ENCODE results near the gene OR10G3.
A peak's percentile ranks its signal among the peaks of the same experiment; 100 is the strongest.
"Not testable (repeated sequence)": the region's sequence is repeated elsewhere in the genome, so short reads cannot be mapped to it uniquely, and the experiment has no call there.

The OR10G3 gene, protein sequence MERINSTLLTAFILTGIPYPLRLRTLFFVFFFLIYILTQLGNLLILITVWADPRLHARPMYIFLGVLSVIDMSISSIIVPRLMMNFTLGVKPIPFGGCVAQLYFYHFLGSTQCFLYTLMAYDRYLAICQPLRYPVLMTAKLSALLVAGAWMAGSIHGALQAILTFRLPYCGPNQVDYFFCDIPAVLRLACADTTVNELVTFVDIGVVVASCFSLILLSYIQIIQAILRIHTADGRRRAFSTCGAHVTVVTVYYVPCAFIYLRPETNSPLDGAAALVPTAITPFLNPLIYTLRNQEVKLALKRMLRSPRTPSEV

DNA sequence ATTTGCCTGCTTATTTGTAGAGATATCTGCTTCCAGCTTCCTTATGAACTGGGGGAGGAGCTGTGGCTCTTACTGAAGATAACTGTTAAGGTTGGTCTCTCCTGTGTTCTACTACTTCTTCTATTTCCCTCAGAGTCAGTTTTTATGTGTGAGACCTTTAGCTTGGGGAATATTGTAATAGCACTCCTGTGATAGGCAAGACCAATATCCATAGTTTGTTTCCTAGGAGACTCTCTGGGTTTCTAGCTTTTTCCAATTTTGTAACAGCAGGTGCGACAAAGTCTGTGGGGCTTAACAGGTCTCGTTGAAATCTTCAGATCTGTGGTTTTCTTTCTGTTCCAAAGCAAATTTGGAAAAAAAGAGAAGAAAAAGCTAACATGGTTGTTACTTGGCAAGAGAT lies at the start of gene OR10G3:
Gene OR10G3 (minus strand): TSS at position 101 of the 400 bp plus-strand sequence. CDS start 9,332 bp downstream, outside the sequence.
- no peak for DNase-seq

- no peak for DNase-seq
Measured at GRCh38 chr14:21626491-21627230, 46.8 kb upstream of the OR10G3 start.

GRCh38 chr14:21617614-21618013 lies 37.7 kb upstream of the OR10G3 start:
- DNase-seq: no peak

- no peak for DNase-seq
Measured at GRCh38 chr14:21614240-21614639, 34.4 kb upstream of the OR10G3 start.

- DNase-seq: no peak
Measured at GRCh38 chr14:21612324-21612723, 32.4 kb upstream of the OR10G3 start.

DNA sequence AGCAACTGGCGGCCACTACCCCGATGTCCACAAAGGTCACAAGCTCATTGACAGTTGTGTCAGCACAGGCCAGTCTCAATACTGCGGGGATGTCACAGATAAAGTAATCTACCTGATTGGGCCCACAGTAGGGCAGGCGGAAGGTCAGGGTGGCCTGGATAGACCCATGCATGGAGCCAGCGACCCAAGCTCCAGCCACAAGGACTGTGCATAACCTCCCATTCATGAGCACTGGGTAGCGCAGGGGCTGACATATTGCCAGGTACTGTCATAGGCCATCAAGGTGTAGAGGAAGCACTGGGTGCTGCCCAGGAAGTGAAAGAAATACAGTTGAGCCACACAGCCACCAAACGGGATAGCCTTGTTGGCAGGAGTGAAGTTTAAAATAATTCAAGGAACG lies 22.3 kb upstream of the OR10G3 start:
- DNase-seq: not testable (repeated sequence)

DNA sequence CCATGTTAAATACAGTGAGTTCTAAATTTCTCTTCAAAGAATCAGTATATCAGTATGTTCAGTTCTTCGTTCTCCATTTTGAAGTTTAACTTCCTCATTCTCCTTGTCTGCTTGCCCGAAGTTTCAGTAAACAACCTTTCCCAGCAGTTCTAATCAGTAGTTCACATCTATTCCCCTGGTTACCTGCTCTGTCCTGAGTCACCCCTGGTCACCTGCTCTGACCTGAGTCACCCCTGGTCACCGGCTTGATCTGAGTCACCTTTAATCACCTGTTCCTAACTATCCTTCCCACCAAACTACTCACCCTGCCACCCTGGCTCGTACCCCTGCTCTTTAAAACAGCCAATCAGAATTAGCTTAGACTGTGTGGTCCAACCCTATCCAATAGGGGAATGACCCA lies 9.4 kb upstream of the OR10G3 start:
- DNase-seq: no peak

GRCh38 chr14:21575661-21576060 lies 4.2 kb downstream of the OR10G3 start:
- DNase-seq: no peak

- DNase-seq: no peak
Measured at GRCh38 chr14:21572604-21573003, 7.3 kb downstream of the OR10G3 start.

DNA sequence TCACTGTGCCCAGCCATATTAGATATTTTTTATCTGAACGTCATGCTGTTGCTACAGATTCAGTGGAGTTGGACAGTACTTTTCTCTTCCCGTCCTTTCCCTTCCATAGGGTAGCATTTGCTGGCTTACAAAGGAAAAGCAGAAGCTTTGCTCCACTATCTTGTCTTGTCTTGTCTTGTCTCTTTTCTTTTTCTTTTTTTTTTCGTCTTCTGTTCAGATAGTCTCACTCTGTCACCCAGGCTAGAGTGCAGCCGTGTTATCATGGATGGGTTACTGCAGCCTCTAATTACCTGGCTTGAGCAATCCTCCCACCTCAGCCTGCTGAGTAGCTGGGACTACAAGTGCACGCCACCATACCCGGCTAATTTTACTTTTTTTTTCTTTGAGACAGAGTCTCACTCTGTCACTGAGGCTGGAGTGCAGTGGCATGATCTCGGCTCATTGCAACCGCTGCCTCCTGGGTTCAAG lies 21.1 kb downstream of the OR10G3 start:
- DNase-seq: no peak

- DNase-seq: peak; percentile 91
Measured at GRCh38 chr14:21557084-21557901, 22.6 kb downstream of the OR10G3 start.

GRCh38 chr14:21556378-21557083 lies 23.3 kb downstream of the OR10G3 start:
- DNase-seq: no peak

DNA sequence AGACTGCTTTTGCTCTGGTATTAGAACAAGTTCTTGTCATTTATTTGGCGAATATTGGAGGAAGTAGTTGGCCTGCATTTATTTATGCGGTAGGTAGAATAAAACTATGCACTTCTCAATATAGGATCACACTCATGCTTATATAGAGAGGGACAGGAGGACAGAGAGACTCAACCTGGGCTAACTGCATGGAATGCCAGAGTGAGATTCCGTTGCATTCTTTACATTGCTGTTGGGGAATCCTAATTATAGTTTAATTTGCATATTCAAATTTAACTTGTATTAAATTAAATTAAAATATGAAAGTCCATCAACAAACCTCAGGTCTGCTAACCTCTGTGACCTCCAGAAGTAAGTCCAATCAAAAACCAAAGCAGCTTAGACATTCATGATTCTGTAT lies 26.6 kb downstream of the OR10G3 start:
- DNase-seq: no peak

GRCh38 chr14:21544588-21544987 lies 35.3 kb downstream of the OR10G3 start:
- DNase-seq: not testable (repeated sequence)

- DNase-seq: no peak
Measured at GRCh38 chr14:21543963-21544362, 35.9 kb downstream of the OR10G3 start.

DNA sequence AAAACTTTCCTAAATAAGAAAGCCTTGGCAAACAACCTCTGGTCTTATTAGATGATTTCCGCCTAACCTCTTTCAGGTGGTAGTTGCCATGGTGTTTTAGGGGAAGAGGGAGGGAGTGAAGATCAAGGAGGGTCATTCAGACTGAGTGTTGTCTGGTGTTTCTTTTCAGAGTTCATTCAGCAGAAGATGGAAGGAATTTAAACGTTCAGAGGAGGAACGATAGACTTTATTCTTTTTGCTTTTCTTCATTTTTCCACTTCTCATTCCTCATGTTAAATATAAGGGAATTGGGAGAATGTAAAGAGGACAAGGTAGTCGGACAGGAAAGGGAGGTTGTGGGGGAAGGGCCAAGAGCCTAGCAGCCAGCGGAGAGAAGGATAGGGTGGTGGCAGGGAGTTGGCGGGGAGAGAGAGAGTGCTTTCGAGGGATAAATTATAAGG lies 36.3 kb downstream of the OR10G3 start:
- peak; percentile 2 for DNase-seq

DNA sequence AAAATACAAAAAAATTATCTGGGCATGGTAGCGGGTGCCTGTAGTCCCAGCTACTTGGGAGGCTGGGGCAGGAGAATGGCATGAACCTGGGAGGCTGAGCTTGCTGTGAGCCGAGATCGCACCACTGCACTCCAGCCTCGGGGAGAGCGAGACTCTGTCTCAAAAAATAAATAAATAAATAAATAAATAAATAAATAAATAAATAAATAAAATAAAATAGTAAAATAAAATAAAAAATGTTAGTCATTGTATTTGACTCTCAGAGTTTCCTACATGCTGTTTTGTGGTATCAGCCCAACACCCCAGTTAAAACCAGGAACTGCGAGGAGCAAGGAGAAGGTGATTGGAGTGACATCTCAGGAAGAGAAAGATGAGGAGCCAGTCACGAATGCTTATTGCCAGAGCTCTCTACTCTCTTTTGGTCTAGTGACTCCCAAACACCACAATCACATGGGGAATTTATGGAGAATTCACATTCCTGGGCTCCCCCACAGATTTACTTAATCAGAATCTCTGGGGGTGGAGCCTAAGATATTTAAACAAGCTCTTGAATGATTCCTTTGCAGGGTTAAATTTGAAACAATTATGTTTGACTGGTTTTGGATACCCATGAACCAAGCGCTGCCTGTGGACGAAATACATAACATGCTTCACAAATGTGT lies 38.3 kb downstream of the OR10G3 start:
- DNase-seq: no peak

GRCh38 chr14:21539189-21539940 lies 40.5 kb downstream of the OR10G3 start:
- no peak for DNase-seq

GRCh38 chr14:21537090-21537424 lies 42.8 kb downstream of the OR10G3 start:
- DNase-seq: no peak

DNA sequence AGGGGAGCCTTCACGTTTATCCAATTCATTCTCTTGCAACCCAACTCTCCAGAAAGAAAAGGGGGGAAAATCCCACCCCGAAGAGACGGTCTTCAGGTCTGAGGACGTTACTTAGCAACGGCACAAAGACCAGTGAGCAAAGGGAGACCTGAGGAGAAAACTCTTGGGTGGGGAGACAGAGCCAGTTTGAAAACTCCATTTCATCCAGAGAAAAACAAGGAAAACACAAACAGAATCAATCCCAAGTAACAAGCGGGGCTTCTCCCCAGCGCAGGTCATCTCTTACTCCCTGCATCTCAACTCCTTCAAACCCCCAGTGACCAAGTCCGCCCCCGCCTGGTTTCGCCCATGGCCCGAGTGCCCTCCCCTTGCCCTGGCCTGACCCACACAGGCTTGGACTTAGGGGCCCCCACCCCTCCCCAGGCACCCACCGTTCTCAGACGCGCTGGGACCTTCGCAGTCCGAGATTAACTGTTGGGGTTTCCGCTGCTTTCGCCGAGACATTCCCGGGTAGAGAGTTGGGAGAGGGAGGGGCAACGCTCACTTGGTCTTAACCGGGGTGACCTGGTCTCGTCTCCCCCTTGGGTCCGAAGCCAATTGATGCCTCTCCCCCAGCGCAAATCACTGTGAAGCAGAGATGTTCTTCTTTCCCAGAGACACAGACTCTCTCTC lies 43.3 kb downstream of the OR10G3 start:
- DNase-seq: no peak
